IMR-90 (cell line): ENCODE data around the gene FAF2. TPM values are rescaled to one million over a fixed set of nuclear protein-coding genes. Genes with fewer than 3 reads are reported as not detected.

Experiments
- ATAC-seq: fragments of 200-7000 bp; cut with Tn5 transposase; 2 replicates; pipeline ENCODE4 v1.9.1; 2020; ENCODE audit warnings: low read depth, mild to moderate bottlenecking, moderate library complexity
- BruUV-seq: library from RNA; stranded (reverse); fragments of 400-500 nt; replicated peaks from 2 replicates; lab custom pipeline; 2021; lab: Mats Ljungman, UMichigan
- CTCF ChIA-PET: fragments of 300-600 bp; formaldehyde crosslinking; extraction: SDS; loops from one replicate; lab custom pipeline; 2021; ENCODE audit warnings: antibody characterized with exemption; lab: Yijun Ruan, JAX
- POLR2A ChIA-PET: fragments of 300-600 bp; sonication (Branson Sonifier 250); formaldehyde crosslinking; loops from one replicate; lab custom pipeline; 2022; ENCODE audit warnings: antibody characterized with exemption; ENCODE audit not compliant: unreplicated experiment; lab: Charles Lee
- DNase-seq: peaks from one replicate; pipeline ENCODE4 v3.0.0; 2013
- H2AFZ ChIP-seq: replicated peaks from 2 replicates; pipeline ENCODE3; 2013; ENCODE audit warnings: low read length, mild to moderate bottlenecking; ENCODE audit not compliant: poor library complexity
- H2AK5ac ChIP-seq: 2 replicates; pipeline ENCODE4 v1.6.1; 2013; ENCODE audit warnings: low read depth, low read length, inconsistent platforms
- H2AK9ac ChIP-seq: replicated peaks from 2 replicates; pipeline ENCODE3; 2013; ENCODE audit warnings: mild to moderate bottlenecking, low read depth, low read length, moderate library complexity; ENCODE audit not compliant: poor library complexity
- H2BK120ac ChIP-seq: 2 replicates; pipeline ENCODE4 v1.6.1; 2013; ENCODE audit warnings: low read depth, low read length, inconsistent platforms
- H2BK15ac ChIP-seq: 3 replicates; pipeline ENCODE4 v1.6.1; 2013; ENCODE audit warnings: low read depth, low read length, inconsistent platforms
- H2BK20ac ChIP-seq: 2 replicates; pipeline ENCODE4 v1.6.1; 2013; ENCODE audit warnings: low read depth, mild to moderate bottlenecking, inconsistent platforms, low read length, moderate library complexity
- H2BK5ac ChIP-seq: 2 replicates; pipeline ENCODE4 v1.6.1; 2013; ENCODE audit warnings: mild to moderate bottlenecking, low read depth, low read length, inconsistent platforms; ENCODE audit not compliant: poor library complexity, severe bottlenecking
- H3K14ac ChIP-seq: replicated peaks from 2 replicates; pipeline ENCODE4 v1.6.1; 2013; ENCODE audit warnings: low read depth, low read length, inconsistent platforms
- H3K18ac ChIP-seq: 2 replicates; pipeline ENCODE4 v1.6.1; 2013; ENCODE audit warnings: low read depth, low read length, control low read depth
- H3K23ac ChIP-seq: 2 replicates; pipeline ENCODE4 v1.6.1; 2013; ENCODE audit warnings: low read depth, low read length, inconsistent platforms
- H3K27ac ChIP-seq: 2 replicates; pipeline ENCODE4 v1.5.1; 2013; ENCODE audit warnings: mild to moderate bottlenecking, control low read depth, low read length; ENCODE audit not compliant: insufficient read depth
- H3K27me3 ChIP-seq: 2 replicates; pipeline ENCODE4 v1.6.1; 2013; ENCODE audit warnings: low read length; ENCODE audit not compliant: control insufficient read depth, insufficient read depth
- H3K36me3 ChIP-seq: 2 replicates; pipeline ENCODE4 v1.6.1; 2013; ENCODE audit warnings: low read length, mixed read lengths; ENCODE audit not compliant: control insufficient read depth, insufficient read depth
- H3K4ac ChIP-seq: 2 replicates; pipeline ENCODE4 v1.6.1; 2013; ENCODE audit warnings: low read depth, low read length, inconsistent platforms
- H3K4me1 ChIP-seq: 2 replicates; pipeline ENCODE4 v1.6.1; 2013; ENCODE audit warnings: low read length, mixed read lengths; ENCODE audit not compliant: control insufficient read depth, insufficient read depth
- H3K4me2 ChIP-seq: 2 replicates; pipeline ENCODE4 v1.6.1; 2013; ENCODE audit warnings: low read depth, mild to moderate bottlenecking, control low read depth, low read length, moderate library complexity
- H3K4me3 ChIP-seq: 2 replicates; pipeline ENCODE4 v1.5.1; 2013; ENCODE audit warnings: low read depth, mild to moderate bottlenecking, control low read depth, low read length, moderate library complexity; ENCODE audit not compliant: insufficient read depth
- H3K56ac ChIP-seq: 2 replicates; pipeline ENCODE4 v1.6.1; 2013; ENCODE audit warnings: low read length, inconsistent platforms; ENCODE audit not compliant: insufficient read depth; ENCODE audit errors: extremely low read depth
- H3K79me1 ChIP-seq, 2 experiments: 2 replicates each; pipeline ENCODE4 v1.6.1; 2013; ENCODE audit warnings: low read length in 2 of 2, inconsistent platforms in 1 of 2, low read depth in 1 of 2
- H3K9ac ChIP-seq: 2 replicates; pipeline ENCODE4 v1.6.1; 2013; ENCODE audit warnings: low read depth, low read length, control low read depth
- H3K9me1 ChIP-seq: 2 replicates; pipeline ENCODE4 v1.6.1; 2013; ENCODE audit warnings: low read length, inconsistent platforms; ENCODE audit not compliant: insufficient read depth
- H3K9me3 ChIP-seq: 2 replicates; pipeline ENCODE4 v1.6.1; 2013; ENCODE audit warnings: low read length; ENCODE audit not compliant: control insufficient read depth, insufficient read depth
- H4K20me1 ChIP-seq: 2 replicates; pipeline ENCODE4 v1.6.1; 2013; ENCODE audit warnings: low read length, inconsistent platforms; ENCODE audit not compliant: insufficient read depth
- H4K5ac ChIP-seq: 2 replicates; pipeline ENCODE4 v1.6.1; 2013; ENCODE audit warnings: mild to moderate bottlenecking, low read depth, low read length, control low read depth
- H4K8ac ChIP-seq, 2 experiments: 2 replicates each; pipeline ENCODE4 v1.6.1; 2013; ENCODE audit warnings: low read depth in 2 of 2, low read length in 2 of 2, control low read depth in 1 of 2, inconsistent platforms in 1 of 2
- H4K91ac ChIP-seq: 2 replicates; pipeline ENCODE4 v1.6.1; 2013; ENCODE audit warnings: low read depth, low read length, inconsistent platforms; ENCODE audit not compliant: insufficient read depth
- CEBPB ChIP-seq: IDR thresholded peaks from 2 replicates; pipeline ENCODE4 v1.6.1; 2012; ENCODE audit warnings: low read depth, low read length, improper control_type of control experiment
- CHD1 ChIP-seq: IDR thresholded peaks from 2 replicates; pipeline ENCODE4 v1.6.1; 2012; ENCODE audit warnings: low read depth, low read length, improper control_type of control experiment
- FOS ChIP-seq: fragments of 150-350 bp; IDR thresholded peaks from 2 replicates; pipeline ENCODE4 v1.6.1; 2016; ENCODE audit warnings: low read depth, low read length
- MAFK ChIP-seq: IDR thresholded peaks from 2 replicates; pipeline ENCODE4 v1.6.1; 2012; ENCODE audit warnings: low read depth, low read length, improper control_type of control experiment
- MAZ ChIP-seq: IDR thresholded peaks from 2 replicates; pipeline ENCODE4 v1.6.1; 2012; ENCODE audit warnings: low read depth, mild to moderate bottlenecking, low read length, improper control_type of control experiment, moderate library complexity, borderline replicate concordance
- MXI1 ChIP-seq: IDR thresholded peaks from 2 replicates; pipeline ENCODE4 v1.6.1; 2012; ENCODE audit warnings: low read depth, mild to moderate bottlenecking, low read length, moderate library complexity, borderline replicate concordance
- NFE2L2 ChIP-seq: fragments of 150-350 bp; IDR thresholded peaks from 2 replicates; pipeline ENCODE4 v1.6.1; 2016; ENCODE audit warnings: low read depth, mild to moderate bottlenecking, low read length
- POLR2A ChIP-seq: IDR thresholded peaks from 2 replicates; pipeline ENCODE4 v1.6.1; 2012; ENCODE audit warnings: mild to moderate bottlenecking, low read depth, low read length
- RAD21 ChIP-seq: IDR thresholded peaks from 2 replicates; pipeline ENCODE4 v1.6.1; 2012; ENCODE audit warnings: low read length, improper control_type of control experiment
- RFX5 ChIP-seq: IDR thresholded peaks from 2 replicates; pipeline ENCODE4 v1.8.0; 2012; ENCODE audit warnings: low read depth, mild to moderate bottlenecking, low read length, moderate library complexity
- SMC3 ChIP-seq: fragments of 150-350 bp; IDR thresholded peaks from 2 replicates; pipeline ENCODE4 v1.6.1; 2016; ENCODE audit warnings: low read depth, mild to moderate bottlenecking, antibody characterized with exemption, low read length, moderate library complexity
- WGBS, 2 experiments: methylation state at CpG; one replicate each; pipeline versions ENCODE4 v1.1.5 to v1.1.7; 2013; ENCODE audit warnings: missing lambda C conversion rate in 2 of 2; ENCODE audit not compliant: insufficient read length in 1 of 2; ENCODE audit errors: extremely low coverage in 2 of 2; 5-methylcytosine and 5-hydroxymethylcytosine counted together
- dilution Hi-C: fragments of 300-500 bp; cut with HindIII; formaldehyde crosslinking; loops from one replicate; pipeline ENCODE4 v1.14.3; 2018; ENCODE audit warnings: low sequenced_read_pairs; ENCODE audit not compliant: unreplicated experiment
- in situ Hi-C: fragments of 300-500 bp; cut with MboI; formaldehyde crosslinking; loops from 3 replicates; pipeline ENCODE4 v1.14.3; 2019; ENCODE audit warnings: low sequenced_read_pairs, inconsistent platforms, mixed read lengths
- intact Hi-C: fragments of 100-400 bp; cut with micrococcal nuclease; formaldehyde crosslinking; loops from 2 replicates; pipeline ENCODE4 v1.10.0; 2022
- polyA plus RNA-seq, 3 experiments: library from polyadenylated mRNA; depleted of rRNA; stranded (reverse); fragments of >200 nt; gene quantifications; 2 replicates each; pipeline ENCODE4 v1.2.3, GENCODE V29; 2012; ENCODE audit warnings: low replicate concordance in 1 of 3
- total RNA-seq: library from RNA; depleted of rRNA; stranded (reverse); fragments of >200 nt; gene quantifications from 2 replicates; pipeline ENCODE4 v1.2.3, GENCODE V29; 2012
- TF ChIP-seq, protein P1 (sequence below): fragments of 150-350 bp; IDR thresholded peaks from 2 replicates; pipeline ENCODE4 v1.6.1; 2016; ENCODE audit warnings: low read depth, mild to moderate bottlenecking, low read length, moderate library complexity, borderline replicate concordance
- TF ChIP-seq, protein P2 (sequence below): fragments of 150-350 bp; IDR thresholded peaks from 2 replicates; pipeline ENCODE4 v1.6.1; 2017; ENCODE audit warnings: mild to moderate bottlenecking, antibody characterized with exemption, low read length, low read depth
- TF ChIP-seq, protein P3 (sequence below): conservative IDR thresholded peaks from 2 replicates; pipeline ENCODE4 v1.5.1; 2012; ENCODE audit warnings: mild to moderate bottlenecking, low read depth, low read length, improper control_type of control experiment

The FAF2 gene
- total and polyA plus RNA-seq, 2 of the 4 experiments (the other 2 are of a cell fraction): 32.9 to 47.0 TPM

DNA sequence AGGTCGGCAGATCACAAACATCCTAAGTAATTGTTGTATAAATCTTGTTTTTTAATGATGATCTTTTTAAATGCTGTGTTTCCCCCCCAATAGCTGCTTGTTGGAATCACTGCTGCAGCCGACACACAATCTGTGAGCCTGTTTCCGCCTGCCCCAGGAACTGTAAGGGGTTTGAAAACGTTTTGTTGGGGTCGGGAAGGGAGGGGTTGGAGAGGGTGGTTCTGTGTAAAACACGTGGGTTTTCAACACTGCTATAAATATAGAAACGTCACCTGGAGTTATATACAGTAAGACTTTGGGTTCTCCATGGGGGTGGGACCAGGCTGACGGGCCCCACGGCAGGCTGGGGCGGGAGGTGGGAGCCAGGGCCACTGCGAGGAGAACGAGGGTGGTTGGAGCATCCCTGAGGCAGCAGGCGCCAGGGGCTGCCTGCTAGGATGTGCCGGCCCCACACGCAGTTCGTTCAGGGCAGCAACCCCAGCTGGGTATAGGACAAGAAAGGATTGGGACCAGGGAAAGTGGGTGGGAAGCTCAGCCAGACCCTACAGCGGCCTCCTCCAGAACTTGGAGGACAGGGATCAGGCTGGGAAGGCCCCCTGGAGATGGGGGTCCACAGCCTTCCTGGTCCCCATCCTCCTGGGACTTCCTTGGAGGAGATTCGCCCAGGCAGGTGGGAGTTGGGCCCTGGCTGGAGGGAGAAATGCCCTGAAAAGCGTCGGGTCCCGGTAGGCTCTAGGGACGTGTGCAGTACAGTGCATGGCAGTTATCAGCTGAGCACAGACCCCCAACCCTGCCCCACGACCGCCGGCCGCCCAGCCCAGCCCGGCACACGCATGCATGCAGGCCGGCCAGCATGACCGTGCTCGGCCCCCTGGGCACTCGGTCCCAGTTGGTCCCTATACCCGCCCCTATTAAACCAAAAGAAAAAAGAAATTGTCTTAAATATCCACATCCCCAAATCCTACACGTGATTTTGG, 79.3 kb downstream of the FAF2 start:
- Histone ChIP-seq H2BK20ac (no peak overlapping the region), H3K9me3 (no peaks in the 10 kb centered on the region), H3K4me3 (no peak overlapping the region), H3K36me3 (peaks cover 43% of the 10 kb centered on the region), H3K4ac (no peak overlapping the region), H3K4me2 (no peak overlapping the region), H2BK15ac (no peak overlapping the region), H3K14ac (no peak overlapping the region), H3K23ac (no peak overlapping the region), H4K20me1 (no peaks in the 10 kb centered on the region; the same call in 1 of the 2 replicates), H3K79me1 (peaks cover 0 to 12% of the 10 kb centered on the region in 2 experiments; a peak in 1 of 4 replicates), H4K91ac (no peak overlapping the region), H3K56ac (no peak overlapping the region), H2BK120ac (no peak overlapping the region), H3K18ac (no peak overlapping the region), H2AK5ac (no peak overlapping the region), H3K4me1 (peaks cover 2% of the 10 kb centered on the region; the same call in 1 of the 2 replicates), H3K27ac (no peak overlapping the region), H3K9ac (no peak overlapping the region), H2BK5ac (no peak overlapping the region), H3K27me3 (no peaks in the 10 kb centered on the region), H2AK9ac (no peak overlapping the region), H3K9me1 (no peaks in the 10 kb centered on the region), H4K5ac (no peak overlapping the region), H2AFZ (no peak overlapping the region), H4K8ac (no peak overlapping the region)
- POLR2A ChIA-PET: no interaction called here
- 94% methylated on average over 18 of the region's 34 CpGs; no CpG with 5 or more reads in 1 of the 2 experiments for WGBS, 2 experiments
- ATAC-seq: no peak
- CTCF ChIA-PET: no interaction called here
- intact Hi-C loops (no loop called here), in situ Hi-C loops (no loop called here), dilution Hi-C loops (no loop called here)
- BruUV-seq: TSS peak; percentile 68
- no peak for DNase-seq
- TF ChIP-seq POLR2A (no peak), FOS (no peak), RAD21 (no peak), MAZ (no peak), CHD1 (no peak), MAFK (no peak), CEBPB (no peak), RFX5 (no peak), MXI1 (no peak), NFE2L2 (no peak), SMC3 (no peak)
- TF ChIP-seq, protein P1, sequence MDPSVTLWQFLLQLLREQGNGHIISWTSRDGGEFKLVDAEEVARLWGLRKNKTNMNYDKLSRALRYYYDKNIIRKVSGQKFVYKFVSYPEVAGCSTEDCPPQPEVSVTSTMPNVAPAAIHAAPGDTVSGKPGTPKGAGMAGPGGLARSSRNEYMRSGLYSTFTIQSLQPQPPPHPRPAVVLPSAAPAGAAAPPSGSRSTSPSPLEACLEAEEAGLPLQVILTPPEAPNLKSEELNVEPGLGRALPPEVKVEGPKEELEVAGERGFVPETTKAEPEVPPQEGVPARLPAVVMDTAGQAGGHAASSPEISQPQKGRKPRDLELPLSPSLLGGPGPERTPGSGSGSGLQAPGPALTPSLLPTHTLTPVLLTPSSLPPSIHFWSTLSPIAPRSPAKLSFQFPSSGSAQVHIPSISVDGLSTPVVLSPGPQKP: no peak
- TF ChIP-seq, protein P2, sequence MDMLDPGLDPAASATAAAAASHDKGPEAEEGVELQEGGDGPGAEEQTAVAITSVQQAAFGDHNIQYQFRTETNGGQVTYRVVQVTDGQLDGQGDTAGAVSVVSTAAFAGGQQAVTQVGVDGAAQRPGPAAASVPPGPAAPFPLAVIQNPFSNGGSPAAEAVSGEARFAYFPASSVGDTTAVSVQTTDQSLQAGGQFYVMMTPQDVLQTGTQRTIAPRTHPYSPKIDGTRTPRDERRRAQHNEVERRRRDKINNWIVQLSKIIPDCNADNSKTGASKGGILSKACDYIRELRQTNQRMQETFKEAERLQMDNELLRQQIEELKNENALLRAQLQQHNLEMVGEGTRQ: no peak
- TF ChIP-seq, protein P3, sequence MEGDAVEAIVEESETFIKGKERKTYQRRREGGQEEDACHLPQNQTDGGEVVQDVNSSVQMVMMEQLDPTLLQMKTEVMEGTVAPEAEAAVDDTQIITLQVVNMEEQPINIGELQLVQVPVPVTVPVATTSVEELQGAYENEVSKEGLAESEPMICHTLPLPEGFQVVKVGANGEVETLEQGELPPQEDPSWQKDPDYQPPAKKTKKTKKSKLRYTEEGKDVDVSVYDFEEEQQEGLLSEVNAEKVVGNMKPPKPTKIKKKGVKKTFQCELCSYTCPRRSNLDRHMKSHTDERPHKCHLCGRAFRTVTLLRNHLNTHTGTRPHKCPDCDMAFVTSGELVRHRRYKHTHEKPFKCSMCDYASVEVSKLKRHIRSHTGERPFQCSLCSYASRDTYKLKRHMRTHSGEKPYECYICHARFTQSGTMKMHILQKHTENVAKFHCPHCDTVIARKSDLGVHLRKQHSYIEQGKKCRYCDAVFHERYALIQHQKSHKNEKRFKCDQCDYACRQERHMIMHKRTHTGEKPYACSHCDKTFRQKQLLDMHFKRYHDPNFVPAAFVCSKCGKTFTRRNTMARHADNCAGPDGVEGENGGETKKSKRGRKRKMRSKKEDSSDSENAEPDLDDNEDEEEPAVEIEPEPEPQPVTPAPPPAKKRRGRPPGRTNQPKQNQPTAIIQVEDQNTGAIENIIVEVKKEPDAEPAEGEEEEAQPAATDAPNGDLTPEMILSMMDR: no peak
